NCI-H446 treated with DMSO at 0.1 percent for 48 hours (cell line): ENCODE data around the gene CSNK1G1.
"Not testable (repeated sequence)": the region's sequence is repeated elsewhere in the genome, so short reads cannot be mapped to it uniquely, and the experiment has no call there.

Experiments
- DNase-seq: peaks from one replicate; lab custom pipeline; 2025; lab: John Stamatoyannopoulos, UW

Gene CSNK1G1

GRCh38 chr15:64355944-64356709 lies at the start of gene CSNK1G1:
Gene CSNK1G1 (minus strand): TSS chr15:64356173. CDS start chr15:64300499, 55,674 bp downstream.
- peak; percentile 94 for DNase-seq

DNA sequence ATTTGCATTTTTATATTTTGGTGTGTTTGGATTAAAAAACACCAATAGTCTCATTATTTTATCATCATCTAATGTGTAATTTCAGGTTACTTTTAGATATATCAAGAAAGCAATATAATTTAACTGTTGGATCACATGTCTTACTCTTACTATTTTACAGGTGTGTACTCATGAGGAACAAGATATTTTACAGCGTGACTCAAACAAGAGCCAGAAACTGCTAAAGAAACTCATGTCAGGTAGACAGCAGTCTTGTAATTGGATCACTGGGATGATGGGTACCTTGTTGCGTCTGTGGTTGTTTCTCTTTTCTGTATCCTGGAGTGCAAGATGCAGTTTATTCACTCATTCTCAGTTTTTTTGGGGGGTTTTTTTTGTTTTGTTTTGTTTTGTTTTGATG lies 44.6 kb upstream of the CSNK1G1 start:
- DNase-seq = no peak

GRCh38 chr15:64398575-64398974 lies 42.6 kb upstream of the CSNK1G1 start:
- no peak for DNase-seq

GRCh38 chr15:64396789-64397188 lies 40.8 kb upstream of the CSNK1G1 start:
- no peak for DNase-seq

- not testable (repeated sequence) for DNase-seq
These were observed 36.5 kb upstream of the CSNK1G1 start for GRCh38 chr15:64392471-64392870.

GRCh38 chr15:64389036-64389435 lies 33.1 kb upstream of the CSNK1G1 start:
- DNase-seq = no peak

DNA sequence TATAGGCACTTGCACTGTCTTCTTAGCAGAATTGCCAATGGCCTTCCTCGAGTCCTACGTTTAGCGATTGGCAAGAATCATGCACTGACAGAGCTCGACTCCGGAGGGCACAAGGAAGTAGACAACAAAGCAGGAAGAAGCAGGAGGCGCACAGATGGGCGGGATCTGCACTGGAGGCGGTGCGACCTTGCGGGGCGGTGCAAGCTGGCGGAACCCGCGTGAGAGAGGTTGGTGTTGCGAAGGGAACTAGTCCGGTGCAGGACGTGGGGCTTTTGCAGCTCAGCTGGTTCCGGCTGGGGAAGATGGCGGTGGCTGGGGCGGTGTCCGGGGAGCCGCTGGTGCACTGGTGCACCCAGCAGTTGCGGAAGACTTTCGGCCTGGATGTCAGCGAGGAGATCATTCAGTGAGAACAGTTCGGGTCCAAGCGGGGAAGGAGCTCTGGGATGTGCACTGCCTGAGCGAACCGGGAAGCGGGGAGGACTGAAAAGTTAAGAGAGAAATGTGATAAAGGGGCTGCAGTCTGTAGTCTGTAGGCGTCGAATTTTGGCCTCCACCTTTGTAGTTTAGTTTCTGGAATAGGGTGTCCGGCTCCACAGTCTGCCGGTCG lies 31.7 kb upstream of the CSNK1G1 start, which contains the start of gene TRIP4:
Gene TRIP4, plus strand, starts transcription at position 275 of the 607 bp plus-strand sequence. Its CDS starts 28 bp downstream, at position 303.
- peak; percentile 89 for DNase-seq

- DNase-seq = no peak
These were observed 30.3 kb upstream of the CSNK1G1 start for GRCh38 chr15:64386291-64386690.

DNA sequence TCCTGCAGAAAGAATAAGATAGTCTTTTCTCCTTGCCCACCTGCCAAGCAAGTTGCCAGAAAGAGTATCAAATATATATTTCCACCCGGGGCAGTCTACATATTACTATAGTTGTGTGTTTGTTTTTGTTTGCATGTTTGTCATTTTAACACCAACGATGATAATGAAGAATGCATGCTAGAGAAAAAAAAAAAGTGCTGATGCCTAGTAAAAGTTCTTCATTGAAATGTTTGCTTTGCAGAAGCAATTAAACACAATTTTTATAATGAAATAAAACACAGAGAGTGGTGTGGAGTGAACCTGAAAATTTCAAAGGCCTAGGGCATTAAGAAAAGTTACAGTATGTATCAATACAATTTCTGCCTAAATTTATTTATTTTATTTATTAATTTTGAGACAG lies 27.8 kb upstream of the CSNK1G1 start:
- DNase-seq = no peak

- DNase-seq = peak; percentile 92
These were observed 25.2 kb upstream of the CSNK1G1 start, which contains the start of gene PCLAF for GRCh38 chr15:64381000-64381751. Gene PCLAF (minus strand): TSS chr15:64381441. CDS start chr15:64381371, 70 bp downstream.

DNA sequence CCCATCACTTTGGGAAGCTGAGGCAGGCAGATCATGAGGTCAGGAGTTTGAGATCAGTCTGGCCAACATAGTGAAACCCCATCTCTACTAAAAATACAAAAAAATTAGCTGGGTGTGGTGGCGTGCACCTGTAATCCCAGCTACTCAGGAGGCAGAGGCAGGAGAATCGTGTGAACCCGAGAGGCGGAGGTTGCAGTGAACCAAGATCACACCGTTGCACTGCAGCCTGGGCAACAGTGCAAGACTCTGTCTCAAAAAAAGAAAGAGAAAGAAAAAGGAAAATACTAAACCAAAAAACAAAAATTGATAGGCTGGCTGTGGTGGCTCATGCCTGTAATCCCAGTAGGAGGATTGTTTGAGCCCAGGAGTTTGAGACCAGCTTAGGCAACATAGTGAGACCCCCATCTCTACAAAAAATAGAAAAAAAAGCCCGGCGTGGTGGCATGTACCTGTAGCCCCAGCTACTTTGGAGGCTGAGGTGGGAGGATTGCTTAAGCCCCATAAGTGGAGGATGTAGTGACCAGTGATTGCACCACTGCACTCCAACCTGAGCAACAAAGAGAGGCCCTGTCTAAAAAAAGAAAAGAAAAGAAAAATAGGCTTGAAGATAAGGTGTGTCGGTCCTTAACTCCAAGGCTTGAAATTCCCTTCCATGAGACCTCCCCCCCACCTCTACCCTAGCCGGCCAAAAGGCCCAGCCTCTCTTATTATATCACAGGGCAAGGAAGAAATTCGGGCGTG lies 24.3 kb upstream of the CSNK1G1 start:
- DNase-seq = not testable (repeated sequence)

GRCh38 chr15:64379216-64379960 lies 23.4 kb upstream of the CSNK1G1 start:
- peak; percentile 36 for DNase-seq

- DNase-seq = no peak
These were observed 17.4 kb upstream of the CSNK1G1 start for GRCh38 chr15:64373360-64373759.

- DNase-seq = not testable (repeated sequence)
These were observed 15.4 kb upstream of the CSNK1G1 start for GRCh38 chr15:64371383-64371782.

DNA sequence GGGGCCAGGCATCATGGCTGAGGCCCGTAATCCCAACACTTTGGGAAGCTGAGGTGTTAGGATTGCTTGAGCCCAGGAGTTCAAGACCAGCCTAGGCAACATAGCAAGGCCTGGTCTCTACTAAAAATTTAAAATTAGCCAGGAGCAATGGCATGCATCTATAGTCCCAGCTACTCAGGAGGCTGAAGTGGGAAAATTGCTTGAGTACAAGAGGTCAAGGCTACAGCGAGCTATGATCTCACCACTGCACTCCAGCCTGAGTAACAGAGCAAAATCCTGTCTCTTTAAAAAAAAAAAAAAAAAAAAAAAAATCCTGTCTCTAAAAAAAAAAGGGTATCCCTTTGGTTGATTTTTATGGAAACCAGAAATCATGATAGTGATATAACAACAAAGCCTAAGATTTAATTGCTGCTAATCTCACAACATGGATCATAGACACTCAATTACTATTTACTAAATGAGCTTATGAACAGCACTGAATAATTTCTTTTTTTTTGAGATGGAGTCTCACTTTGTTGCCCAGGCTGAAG lies 13.2 kb upstream of the CSNK1G1 start:
- no peak for DNase-seq

GRCh38 chr15:64361259-64361658 lies 5.3 kb upstream of the CSNK1G1 start:
- DNase-seq = no peak

DNA sequence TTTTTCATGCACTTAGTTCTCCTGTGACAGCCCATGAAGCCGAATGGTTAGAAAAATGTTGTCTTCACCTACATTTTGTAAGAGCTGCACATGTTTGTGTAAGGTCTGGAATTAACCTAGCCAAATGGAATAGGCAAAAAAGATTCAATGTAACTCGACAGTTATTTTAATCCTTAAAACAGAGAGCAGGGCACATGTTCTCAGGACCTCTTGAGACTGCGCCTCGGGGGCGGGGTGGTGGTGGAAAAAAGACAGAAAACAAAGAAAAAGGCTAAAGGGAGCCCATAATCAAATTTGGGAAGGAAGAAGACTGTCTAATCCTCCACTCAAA lies 702 bp upstream of the CSNK1G1 start:
- no peak for DNase-seq

DNA sequence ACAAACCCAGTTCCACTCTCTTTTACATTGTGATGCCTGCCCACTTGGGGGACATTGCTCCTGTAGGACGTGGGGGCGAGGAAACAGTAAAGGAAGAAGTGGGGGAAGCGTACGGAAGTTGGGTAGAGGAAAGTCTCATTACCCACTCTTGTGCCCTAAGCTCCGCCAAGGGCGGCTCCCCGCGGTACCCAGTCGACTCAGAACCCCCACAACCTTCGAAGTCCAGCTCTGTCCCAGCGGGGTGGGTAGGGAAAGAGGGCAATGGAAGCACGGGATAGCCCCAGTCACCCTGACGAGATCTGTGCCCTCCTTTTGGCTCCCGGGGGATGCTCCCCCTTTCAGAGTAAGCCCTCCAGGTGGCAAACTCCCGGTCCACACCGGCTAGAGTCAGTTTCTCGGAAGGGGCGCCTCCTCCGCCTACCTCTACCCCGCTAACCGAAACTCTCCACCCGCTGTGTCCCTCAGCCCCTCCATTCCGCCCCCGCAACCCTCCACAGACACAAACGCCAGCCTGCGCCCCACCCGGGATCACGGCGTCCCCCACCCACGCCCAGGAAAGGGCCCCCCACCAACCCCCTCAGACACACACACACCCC lies 527 bp downstream of the CSNK1G1 start:
- DNase-seq = no peak

DNA sequence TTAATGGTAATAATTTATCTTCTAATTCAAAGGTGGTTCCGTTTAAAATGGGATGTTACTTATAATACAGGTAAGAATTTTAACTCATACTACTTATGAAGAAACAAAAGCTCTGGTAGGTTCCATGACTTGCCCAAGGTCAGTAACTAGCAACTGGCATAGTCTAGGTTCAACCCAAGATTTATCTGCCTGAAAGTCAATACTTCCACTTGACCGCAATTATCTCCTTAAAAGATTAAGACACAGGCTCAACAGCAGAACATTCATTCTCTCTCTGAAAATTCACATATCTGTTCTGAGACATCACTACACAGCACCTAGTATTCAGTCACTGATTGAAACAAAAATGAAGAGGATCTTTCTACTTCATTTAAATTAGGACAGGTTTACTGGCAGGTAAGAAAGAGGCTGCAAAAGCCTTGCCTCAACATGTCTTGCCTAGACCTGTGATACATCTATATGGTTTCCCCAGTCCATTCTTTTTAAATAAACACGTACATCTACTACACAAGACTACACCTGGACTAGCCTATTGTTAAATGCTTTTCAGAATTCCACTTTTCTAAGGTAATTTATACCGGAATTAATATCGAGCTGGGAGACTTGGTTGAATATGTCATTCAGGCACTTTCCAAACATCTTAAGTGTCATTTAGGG lies 1.2 kb downstream of the CSNK1G1 start:
- no peak for DNase-seq

- DNase-seq = no peak
These were observed 4.7 kb downstream of the CSNK1G1 start for GRCh38 chr15:64351265-64351664.
